Suprapubic skin (tissue), 4 donors: ENCODE results near the gene ACAP3. TPM values are rescaled to one million over a fixed set of nuclear protein-coding genes. Genes with fewer than 3 reads are reported as not detected.
A peak's percentile ranks its signal among the peaks of the same experiment; 100 is the strongest.

Source experiments
- DNase-seq, 2 donors: peaks; one replicate each; pipeline ENCODE4 v3.0.0-alpha.2; 2019; ENCODE audit warnings: low spot score in 2 of 2
- H3K27ac ChIP-seq: fragments of 200-600 bp; sonication (generic); one replicate; pipeline ENCODE4 v1.5.1; 2019
- H3K27me3 ChIP-seq: fragments of 200-600 bp; sonication (generic); one replicate; pipeline ENCODE4 v1.5.1; 2019
- H3K36me3 ChIP-seq: fragments of 200-600 bp; sonication (generic); one replicate; pipeline ENCODE4 v1.5.1; 2019
- H3K4me1 ChIP-seq: fragments of 200-600 bp; sonication (generic); one replicate; pipeline ENCODE4 v1.5.1; 2019
- H3K4me3 ChIP-seq: fragments of 200-600 bp; sonication (generic); one replicate; pipeline ENCODE4 v1.5.1; 2019; ENCODE audit warnings: mild to moderate bottlenecking
- H3K9me3 ChIP-seq: fragments of 200-600 bp; sonication (generic); one replicate; pipeline ENCODE4 v1.5.1; 2019
- EP300 ChIP-seq: sonication (generic); formaldehyde crosslinking; IDR thresholded peaks from one replicate; pipeline ENCODE4 v1.6.1; 2017; ENCODE audit warnings: antibody characterized with exemption
- POLR2A ChIP-seq, 2 donors: fragments of 450-650 bp; IDR thresholded peaks; one replicate each; pipeline ENCODE4 v1.6.1; 2017; ENCODE audit warnings: antibody characterized with exemption in 2 of 2, mild to moderate bottlenecking in 2 of 2, moderate library complexity in 2 of 2
- POLR2AphosphoS5 ChIP-seq, 3 donors: sonication (generic); formaldehyde crosslinking; IDR thresholded peaks; one replicate each; pipeline ENCODE4 v1.6.1; 2017; ENCODE audit warnings: antibody characterized with exemption in 3 of 3
- WGBS: methylation state at CpG from one replicate; pipeline ENCODE4 v1.1.5; 2018; 5-methylcytosine and 5-hydroxymethylcytosine counted together
- total RNA-seq, 4 donors: library from RNA; depleted of rRNA; stranded (reverse); fragments of >200 nt; gene quantifications; one replicate each; pipeline ENCODE4 v1.1.0, GENCODE V29; 2016
- TF ChIP-seq, protein P1 (sequence below), 2 donors: fragments of 200-600 bp in 1 of 2; fragments of 450-650 bp in 1 of 2; sonication (generic) in 1 of 2; IDR thresholded peaks; one replicate each; pipeline ENCODE4 v1.5.1; 2016 to 2019; ENCODE audit warnings: antibody characterized with exemption in 2 of 2, mild to moderate bottlenecking in 1 of 2, moderate library complexity in 1 of 2

ACAP3 gene
- total RNA-seq, 4 donors from 2014 or later, result 112 to 309 (median 148) TPM

DNA sequence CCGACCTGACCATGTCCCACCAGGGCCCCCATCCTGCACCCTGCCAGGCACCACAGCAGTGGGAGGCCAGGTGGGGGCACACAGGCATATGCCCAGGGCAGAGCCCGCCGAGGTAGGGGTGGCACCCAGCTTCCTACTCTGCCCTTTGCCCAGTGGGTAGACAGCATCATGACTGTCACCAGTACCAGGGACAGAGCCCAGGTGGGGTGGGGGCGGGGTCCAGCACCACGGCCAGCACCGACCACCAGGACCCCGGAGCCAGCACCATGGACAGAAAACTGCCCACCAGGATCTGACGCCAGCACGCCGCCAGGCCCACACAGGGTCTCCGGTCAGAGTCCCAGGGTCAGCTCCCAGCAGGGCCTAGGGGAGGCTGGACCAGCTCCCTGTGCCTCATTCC lies 27.1 kb upstream of the ACAP3 start:
- Histone ChIP-seq H3K36me3 (peaks cover 46% of the 10 kb centered on the region), H3K4me1 (peaks cover 40% of the 10 kb centered on the region)
- TF ChIP-seq EP300, result no peak
- TF ChIP-seq POLR2AphosphoS5 (IDR thresholded peaks at IDR 0.05), result no peak
- no peak for TF ChIP-seq POLR2A (IDR thresholded peaks at IDR 0.05)
- TF ChIP-seq, protein P1, sequence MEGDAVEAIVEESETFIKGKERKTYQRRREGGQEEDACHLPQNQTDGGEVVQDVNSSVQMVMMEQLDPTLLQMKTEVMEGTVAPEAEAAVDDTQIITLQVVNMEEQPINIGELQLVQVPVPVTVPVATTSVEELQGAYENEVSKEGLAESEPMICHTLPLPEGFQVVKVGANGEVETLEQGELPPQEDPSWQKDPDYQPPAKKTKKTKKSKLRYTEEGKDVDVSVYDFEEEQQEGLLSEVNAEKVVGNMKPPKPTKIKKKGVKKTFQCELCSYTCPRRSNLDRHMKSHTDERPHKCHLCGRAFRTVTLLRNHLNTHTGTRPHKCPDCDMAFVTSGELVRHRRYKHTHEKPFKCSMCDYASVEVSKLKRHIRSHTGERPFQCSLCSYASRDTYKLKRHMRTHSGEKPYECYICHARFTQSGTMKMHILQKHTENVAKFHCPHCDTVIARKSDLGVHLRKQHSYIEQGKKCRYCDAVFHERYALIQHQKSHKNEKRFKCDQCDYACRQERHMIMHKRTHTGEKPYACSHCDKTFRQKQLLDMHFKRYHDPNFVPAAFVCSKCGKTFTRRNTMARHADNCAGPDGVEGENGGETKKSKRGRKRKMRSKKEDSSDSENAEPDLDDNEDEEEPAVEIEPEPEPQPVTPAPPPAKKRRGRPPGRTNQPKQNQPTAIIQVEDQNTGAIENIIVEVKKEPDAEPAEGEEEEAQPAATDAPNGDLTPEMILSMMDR (IDR thresholded peaks at IDR 0.05), result no peak

DNA sequence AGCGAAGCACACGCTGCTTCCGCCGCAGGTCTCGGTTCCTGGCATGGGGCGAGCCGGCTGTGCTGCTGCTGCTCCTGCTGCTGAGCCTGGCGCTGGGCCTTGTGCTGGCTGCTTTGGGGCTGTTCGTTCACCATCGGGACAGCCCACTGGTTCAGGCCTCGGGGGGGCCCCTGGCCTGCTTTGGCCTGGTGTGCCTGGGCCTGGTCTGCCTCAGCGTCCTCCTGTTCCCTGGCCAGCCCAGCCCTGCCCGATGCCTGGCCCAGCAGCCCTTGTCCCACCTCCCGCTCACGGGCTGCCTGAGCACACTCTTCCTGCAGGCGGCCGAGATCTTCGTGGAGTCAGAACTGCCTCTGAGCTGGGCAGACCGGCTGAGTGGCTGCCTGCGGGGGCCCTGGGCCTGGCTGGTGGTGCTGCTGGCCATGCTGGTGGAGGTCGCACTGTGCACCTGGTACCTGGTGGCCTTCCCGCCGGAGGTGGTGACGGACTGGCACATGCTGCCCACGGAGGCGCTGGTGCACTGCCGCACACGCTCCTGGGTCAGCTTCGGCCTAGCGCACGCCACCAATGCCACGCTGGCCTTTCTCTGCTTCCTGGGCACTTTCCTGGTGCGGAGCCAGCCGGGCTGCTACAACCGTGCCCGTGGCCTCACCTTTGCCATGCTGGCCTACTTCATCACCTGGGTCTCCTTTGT lies 26.0 kb upstream of the ACAP3 start:
- Histone ChIP-seq H3K4me3 (no peak overlapping the region), H3K27ac (no peak overlapping the region), H3K9me3 (no peaks in the 10 kb centered on the region), H3K4me1 (peaks cover 40% of the 10 kb centered on the region), H3K36me3 (peaks cover 34% of the 10 kb centered on the region), H3K27me3 (no peaks in the 10 kb centered on the region)
- TF ChIP-seq EP300, result no peak
- TF ChIP-seq POLR2AphosphoS5 (IDR thresholded peaks at IDR 0.05), result no peak
- TF ChIP-seq POLR2A (IDR thresholded peaks at IDR 0.05), result no peak
- no peak for DNase-seq
- 94% methylated on average over 16 of the region's 36 CpGs for WGBS

More for the DNA sequence above, 27.1 kb upstream of the ACAP3 start:
- WGBS, result 100% methylated on average over 1 of the region's 11 CpGs
- H3K27me3 ChIP-seq, result no peaks in the 10 kb centered on the region
- H3K4me3 ChIP-seq, result no peak overlapping the region
- no peak overlapping the region for H3K27ac ChIP-seq
- no peaks in the 10 kb centered on the region for H3K9me3 ChIP-seq
- DNase-seq, result no peak

DNA sequence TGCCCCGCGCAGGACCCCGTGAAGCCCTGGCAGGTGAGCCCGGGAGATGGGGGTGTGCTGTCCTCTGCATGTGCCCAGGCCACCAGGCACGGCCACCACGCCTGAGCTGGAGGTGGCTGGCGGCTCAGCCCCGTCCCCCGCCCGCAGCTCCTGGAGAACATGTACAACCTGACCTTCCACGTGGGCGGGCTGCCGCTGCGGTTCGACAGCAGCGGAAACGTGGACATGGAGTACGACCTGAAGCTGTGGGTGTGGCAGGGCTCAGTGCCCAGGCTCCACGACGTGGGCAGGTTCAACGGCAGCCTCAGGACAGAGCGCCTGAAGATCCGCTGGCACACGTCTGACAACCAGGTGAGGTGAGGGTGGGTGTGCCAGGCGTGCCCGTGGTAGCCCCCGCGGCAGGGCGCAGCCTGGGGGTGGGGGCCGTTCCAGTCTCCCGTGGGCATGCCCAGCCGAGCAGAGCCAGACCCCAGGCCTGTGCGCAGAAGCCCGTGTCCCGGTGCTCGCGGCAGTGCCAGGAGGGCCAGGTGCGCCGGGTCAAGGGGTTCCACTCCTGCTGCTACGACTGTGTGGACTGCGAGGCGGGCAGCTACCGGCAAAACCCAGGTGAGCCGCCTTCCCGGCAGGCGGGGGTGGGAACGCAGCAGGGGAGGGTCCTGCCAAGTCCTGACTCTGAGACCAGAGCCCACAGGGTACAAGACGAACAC lies 25.2 kb upstream of the ACAP3 start:
- Histone ChIP-seq H3K27ac (no peak overlapping the region), H3K27me3 (no peaks in the 10 kb centered on the region), H3K36me3 (peaks cover 32% of the 10 kb centered on the region), H3K9me3 (no peaks in the 10 kb centered on the region), H3K4me3 (peak overlapping the region; percentile 27), H3K4me1 (peaks cover 40% of the 10 kb centered on the region)
- no peak for DNase-seq
- peak in 1 of 3 donors; percentile 76 for TF ChIP-seq POLR2AphosphoS5 (IDR thresholded peaks at IDR 0.05)
- TF ChIP-seq, protein P1 (IDR thresholded peaks at IDR 0.05), result no peak
- WGBS, result 33% methylated on average over 22 of the region's 48 CpGs

DNA sequence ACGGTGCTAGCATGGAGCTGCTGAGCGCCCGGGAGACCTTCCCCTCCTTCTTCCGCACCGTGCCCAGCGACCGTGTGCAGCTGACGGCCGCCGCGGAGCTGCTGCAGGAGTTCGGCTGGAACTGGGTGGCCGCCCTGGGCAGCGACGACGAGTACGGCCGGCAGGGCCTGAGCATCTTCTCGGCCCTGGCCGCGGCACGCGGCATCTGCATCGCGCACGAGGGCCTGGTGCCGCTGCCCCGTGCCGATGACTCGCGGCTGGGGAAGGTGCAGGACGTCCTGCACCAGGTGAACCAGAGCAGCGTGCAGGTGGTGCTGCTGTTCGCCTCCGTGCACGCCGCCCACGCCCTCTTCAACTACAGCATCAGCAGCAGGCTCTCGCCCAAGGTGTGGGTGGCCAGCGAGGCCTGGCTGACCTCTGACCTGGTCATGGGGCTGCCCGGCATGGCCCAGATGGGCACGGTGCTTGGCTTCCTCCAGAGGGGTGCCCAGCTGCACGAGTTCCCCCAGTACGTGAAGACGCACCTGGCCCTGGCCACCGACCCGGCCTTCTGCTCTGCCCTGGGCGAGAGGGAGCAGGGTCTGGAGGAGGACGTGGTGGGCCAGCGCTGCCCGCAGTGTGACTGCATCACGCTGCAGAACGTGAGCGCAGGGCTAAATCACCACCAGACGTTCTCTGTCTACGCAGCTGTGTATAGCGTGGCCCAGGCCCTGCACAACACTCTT lies 24.5 kb upstream of the ACAP3 start:
- peaks cover 33% of the 10 kb centered on the region for H3K36me3 ChIP-seq

DNA sequence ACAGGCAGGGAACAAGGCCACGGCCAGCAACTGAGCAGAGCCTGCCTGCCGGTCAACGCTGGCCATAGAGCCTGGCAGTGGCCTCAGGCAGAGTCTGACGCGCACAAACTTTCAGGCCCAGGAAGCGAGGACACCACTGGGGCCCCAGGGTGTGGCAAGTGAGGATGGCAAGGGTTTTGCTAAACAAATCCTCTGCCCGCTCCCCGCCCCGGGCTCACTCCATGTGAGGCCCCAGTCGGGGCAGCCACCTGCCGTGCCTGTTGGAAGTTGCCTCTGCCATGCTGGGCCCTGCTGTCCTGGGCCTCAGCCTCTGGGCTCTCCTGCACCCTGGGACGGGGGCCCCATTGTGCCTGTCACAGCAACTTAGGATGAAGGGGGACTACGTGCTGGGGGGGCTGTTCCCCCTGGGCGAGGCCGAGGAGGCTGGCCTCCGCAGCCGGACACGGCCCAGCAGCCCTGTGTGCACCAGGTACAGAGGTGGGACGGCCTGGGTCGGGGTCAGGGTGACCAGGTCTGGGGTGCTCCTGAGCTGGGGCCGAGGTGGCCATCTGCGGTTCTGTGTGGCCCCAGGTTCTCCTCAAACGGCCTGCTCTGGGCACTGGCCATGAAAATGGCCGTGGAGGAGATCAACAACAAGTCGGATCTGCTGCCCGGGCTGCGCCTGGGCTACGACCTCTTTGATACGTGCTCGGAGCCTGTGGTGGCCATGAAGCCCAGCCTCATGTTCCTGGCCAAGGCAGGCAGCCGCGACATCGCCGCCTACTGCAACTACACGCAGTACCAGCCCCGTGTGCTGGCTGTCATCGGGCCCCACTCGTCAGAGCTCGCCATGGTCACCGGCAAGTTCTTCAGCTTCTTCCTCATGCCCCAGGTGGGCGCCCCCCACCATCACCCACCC lies 23.6 kb upstream of the ACAP3 start, which contains the start of gene TAS1R3:
TSS of gene TAS1R3 (plus strand) at position 213 of the 898 bp plus-strand sequence. CDS start at position 279, 66 bp downstream.
- no peak for DNase-seq
- peaks cover 29% of the 10 kb centered on the region for H3K36me3 ChIP-seq
- no peaks in the 10 kb centered on the region for H3K27me3 ChIP-seq
- WGBS, result 35% methylated on average over 17 of the region's 41 CpGs
- H3K9me3 ChIP-seq, result no peaks in the 10 kb centered on the region
- H3K27ac ChIP-seq, result no peak within 1 kb of the TSS
- TF ChIP-seq POLR2AphosphoS5 (IDR thresholded peaks at IDR 0.05), result no peak
- TF ChIP-seq, protein P1 (IDR thresholded peaks at IDR 0.05), result no peak
- no peak for TF ChIP-seq POLR2A (IDR thresholded peaks at IDR 0.05)
- TF ChIP-seq EP300, result no peak
- H3K4me1 ChIP-seq, result peaks cover 46% of the 10 kb centered on the region
- H3K4me3 ChIP-seq, result no peak within 1 kb of the TSS

More for the DNA sequence above, 24.5 kb upstream of the ACAP3 start:
- Histone ChIP-seq H3K4me3 (peak overlapping the region; percentile 27), H3K27ac (no peak overlapping the region), H3K4me1 (peaks cover 40% of the 10 kb centered on the region), H3K9me3 (no peaks in the 10 kb centered on the region), H3K27me3 (no peaks in the 10 kb centered on the region)
- 66% methylated on average over 32 of the region's 57 CpGs for WGBS
- TF ChIP-seq POLR2AphosphoS5 (IDR thresholded peaks at IDR 0.05) (no peak), EP300 (no peak)
- no peak for DNase-seq
